H7 (cell line): ENCODE data around the gene FMN2. TPM values are rescaled to one million over a fixed set of nuclear protein-coding genes. Genes with fewer than 3 reads are reported as not detected.

Experiments used
- DNase-seq: peaks from one replicate; pipeline ENCODE4 v3.0.0; 2012
- H3K27me3 ChIP-seq: 2 replicates; pipeline ENCODE4 v1.6.0; 2011; ENCODE audit warnings: mild to moderate bottlenecking, low read length; ENCODE audit not compliant: control insufficient read depth, insufficient read depth
- H3K36me3 ChIP-seq: replicated peaks from 2 replicates; pipeline ENCODE4 v1.5.1; 2011; ENCODE audit warnings: low read length; ENCODE audit not compliant: control insufficient read depth, insufficient read depth
- H3K4me3 ChIP-seq: 2 replicates; pipeline ENCODE4 v1.5.1; 2011; ENCODE audit warnings: low read depth, mild to moderate bottlenecking, control low read depth, low read length, moderate library complexity; ENCODE audit not compliant: insufficient read depth
- total RNA-seq: library from RNA; depleted of rRNA; stranded (reverse); fragments of >200 nt; shearing (Covaris generic); gene quantifications from 2 replicates; pipeline ENCODE4 v1.2.3, GENCODE V29; 2014

Gene FMN2
- total RNA-seq, 1 experiment from 2014 or later: 0.83 TPM

- Histone ChIP-seq H3K27me3 (no peaks in the 10 kb centered on the region), H3K36me3 (no peaks in the 10 kb centered on the region), H3K4me3 (no peak overlapping the region)
- DNase-seq: no peak
These were observed 241.0 kb downstream of the FMN2 start for GRCh38 chr1:240332672-240333071.

- Histone ChIP-seq H3K27me3 (no peaks in the 10 kb centered on the region), H3K4me3 (no peak overlapping the region), H3K36me3 (no peaks in the 10 kb centered on the region)
- DNase-seq: no peak
These were observed 246.1 kb downstream of the FMN2 start for GRCh38 chr1:240337781-240338180.

- Histone ChIP-seq H3K4me3 (no peak overlapping the region), H3K36me3 (no peaks in the 10 kb centered on the region), H3K27me3 (no peaks in the 10 kb centered on the region)
- no peak for DNase-seq
These were observed 247.2 kb downstream of the FMN2 start for GRCh38 chr1:240338837-240339236.

- no peak for DNase-seq
- H3K36me3 ChIP-seq: no peaks in the 10 kb centered on the region
- H3K27me3 ChIP-seq: no peaks in the 10 kb centered on the region
- no peak overlapping the region for H3K4me3 ChIP-seq
These were observed 249.9 kb downstream of the FMN2 start for GRCh38 chr1:240341365-240342250.

GRCh38 chr1:240342251-240342625 is 250.6 kb downstream of the FMN2 start:
- no peak for DNase-seq
- Histone ChIP-seq H3K27me3 (no peaks in the 10 kb centered on the region), H3K4me3 (no peak overlapping the region), H3K36me3 (no peaks in the 10 kb centered on the region)

GRCh38 chr1:240343045-240343444 is 251.4 kb downstream of the FMN2 start:
- no peaks in the 10 kb centered on the region for H3K27me3 ChIP-seq
- no peak for DNase-seq
- no peaks in the 10 kb centered on the region for H3K36me3 ChIP-seq
- H3K4me3 ChIP-seq: no peak overlapping the region

- Histone ChIP-seq H3K4me3 (no peak overlapping the region), H3K27me3 (no peaks in the 10 kb centered on the region), H3K36me3 (no peaks in the 10 kb centered on the region)
- DNase-seq: no peak
These were observed 252.3 kb downstream of the FMN2 start for GRCh38 chr1:240343966-240344365.

- H3K27me3 ChIP-seq: no peaks in the 10 kb centered on the region
- H3K36me3 ChIP-seq: no peaks in the 10 kb centered on the region
- H3K4me3 ChIP-seq: no peak overlapping the region
- DNase-seq: no peak
These were observed 253.2 kb downstream of the FMN2 start for GRCh38 chr1:240344918-240345317.

GRCh38 chr1:240349695-240350094 is 258.0 kb downstream of the FMN2 start:
- no peaks in the 10 kb centered on the region for H3K36me3 ChIP-seq
- H3K27me3 ChIP-seq: no peaks in the 10 kb centered on the region
- no peak for DNase-seq
- H3K4me3 ChIP-seq: no peak overlapping the region

GRCh38 chr1:240350910-240351331 is 259.2 kb downstream of the FMN2 start:
- H3K36me3 ChIP-seq: no peaks in the 10 kb centered on the region
- H3K27me3 ChIP-seq: no peaks in the 10 kb centered on the region
- H3K4me3 ChIP-seq: no peak overlapping the region
- no peak for DNase-seq

- no peaks in the 10 kb centered on the region for H3K27me3 ChIP-seq
- H3K36me3 ChIP-seq: no peaks in the 10 kb centered on the region
- no peak overlapping the region for H3K4me3 ChIP-seq
- no peak for DNase-seq
These were observed 260.0 kb downstream of the FMN2 start for GRCh38 chr1:240351690-240352089.

GRCh38 chr1:240352769-240353168 is 261.1 kb downstream of the FMN2 start:
- peak; percentile 2 for DNase-seq
- Histone ChIP-seq H3K4me3 (no peak overlapping the region), H3K27me3 (no peaks in the 10 kb centered on the region), H3K36me3 (no peaks in the 10 kb centered on the region)

GRCh38 chr1:240356568-240356967 is 264.9 kb downstream of the FMN2 start:
- H3K4me3 ChIP-seq: no peak overlapping the region
- no peaks in the 10 kb centered on the region for H3K27me3 ChIP-seq
- DNase-seq: no peak
- no peaks in the 10 kb centered on the region for H3K36me3 ChIP-seq

GRCh38 chr1:240362046-240362445 is 270.4 kb downstream of the FMN2 start:
- Histone ChIP-seq H3K4me3 (no peak overlapping the region), H3K36me3 (no peaks in the 10 kb centered on the region), H3K27me3 (no peaks in the 10 kb centered on the region)
- no peak for DNase-seq

GRCh38 chr1:240362826-240363225 is 271.1 kb downstream of the FMN2 start:
- H3K27me3 ChIP-seq: no peaks in the 10 kb centered on the region
- no peak overlapping the region for H3K4me3 ChIP-seq
- no peak for DNase-seq
- no peaks in the 10 kb centered on the region for H3K36me3 ChIP-seq
